Adrenal gland (tissue), 12 donors: ENCODE results near the gene PLAGL2. TPM values are rescaled to one million over a fixed set of nuclear protein-coding genes. Genes with fewer than 3 reads are reported as not detected.

Experiments used
- DNase-seq, 7 donors: peaks; one replicate each; pipeline ENCODE4 v3.0.0-alpha.2; 2019 to 2020
- H3K27ac ChIP-seq, 5 donors: fragments of 200-600 bp; sonication (generic) in 4 of 5; 1 replicate in 3 of 5; 2 replicates in 2 of 5; pipeline versions ENCODE4 v1.5.1 to v1.8.0; 2016 to 2020; ENCODE audit warnings: mild to moderate bottlenecking in 1 of 5
- H3K27me3 ChIP-seq: fragments of 200-600 bp; 2 replicates; pipeline ENCODE4 v1.8.0; 2021
- H3K36me3 ChIP-seq, 2 donors: fragments of 200-600 bp; replicated peaks in 1 of 2; 1 replicate in 1 of 2; 2 replicates in 1 of 2; pipeline versions ENCODE4 v1.5.1 to v1.8.0; 2018 to 2022
- H3K4me1 ChIP-seq, 2 donors: fragments of 200-600 bp; replicated peaks in 1 of 2; 1 replicate in 1 of 2; 2 replicates in 1 of 2; pipeline versions ENCODE4 v1.5.1 to v1.8.0; 2018 to 2021
- H3K4me3 ChIP-seq, 4 donors: fragments of 200-600 bp; sonication (generic) in 3 of 4; one replicate each; pipeline ENCODE4 v1.5.1; 2016 to 2018
- H3K9me3 ChIP-seq, 3 donors: fragments of 200-600 bp; sonication (generic) in 1 of 3; replicated peaks in 1 of 3; 1 replicate in 2 of 3; 2 replicates in 1 of 3; pipeline versions ENCODE4 v1.5.1 to v1.8.0; 2016 to 2021
- CTCF ChIP-seq, 6 experiments: fragments of 450-650 bp in 4 of 6; fragments of 200-600 bp in 2 of 6; sonication (generic) in 1 of 6; IDR thresholded peaks; 1 replicate in 5 of 6; 2 replicates in 1 of 6; pipeline versions ENCODE4 v1.5.1 to v1.8.0; 2016 to 2021; ENCODE audit warnings: antibody characterized with exemption in 6 of 6, mild to moderate bottlenecking in 2 of 6, moderate library complexity in 1 of 6
- POLR2A ChIP-seq, 2 donors: fragments of 450-650 bp; IDR thresholded peaks; one replicate each; pipeline ENCODE4 v1.6.1; 2017; ENCODE audit warnings: antibody characterized with exemption in 2 of 2, mild to moderate bottlenecking in 2 of 2, moderate library complexity in 1 of 2
- WGBS, 4 donors: extraction: QIAGEN DNeasy Blood & Tissue Kit in 2 of 4; methylation state at CpG; one replicate each; pipeline versions ENCODE4 v1.1.5 to v1.1.7; 2013 to 2017; 5-methylcytosine and 5-hydroxymethylcytosine counted together
- intact Hi-C, 2 donors: fragments of 100-400 bp; cut with DNase I; formaldehyde crosslinking; loops; one replicate each; pipeline versions ENCODE4 v1.14.1 to v1.15.0; 2022 to 2023
- polyA plus RNA-seq, 3 donors: library from polyadenylated mRNA; stranded (reverse); fragments of 200-250 nt in 2 of 3; fragments of 350-450 nt in 1 of 3; fragmentation: Illumina TruSeq in 1 of 3; extraction: RNeasy Lipid Tissue Mini Kit (QIAGEN cat#74804) in 1 of 3; gene quantifications; one replicate each; pipeline ENCODE4 v1.2.3, GENCODE V29; 2013 to 2014
- total RNA-seq, 9 donors: library from RNA; depleted of rRNA in 4 of 9; stranded (reverse); fragments of >200 nt in 4 of 9; fragments of 120-200 nt in 1 of 9; fragmentation: NEBNext Ultra II Directional in 1 of 9; extraction: Animal tissue kit (Norgen Biotek cat#: 25700) in 1 of 9; gene quantifications; one replicate each; pipeline versions ENCODE4 v1.1.0 to v1.2.4, GENCODE V29; 2013 to 2023
- donor health status: healthy with polysubstance abuse.
- donor health status: Bipolar disorder and iron deficiency.
- donor health status: DM: yes; HTN: yes; CAD: no.
- donor health status: DM: no; HTN: no; CAD: no.
- donor health status: DM: no; HTN: no; CAD: no.
- donor health status: DM: yes; HTN: yes; CAD: no.

PLAGL2 gene
- total and polyA plus RNA-seq, 12 donors = 1.3 to 7.1 (median 4.2) TPM

GRCh38 chr20:32230707-32231106 is 23.2 kb upstream of the PLAGL2 start:
- Histone ChIP-seq H3K27me3 (no peaks in the 10 kb centered on the region), H3K4me1 (no peaks in the 10 kb centered on the region), H3K9me3 (no peaks in the 10 kb centered on the region), H3K4me3 (no peak overlapping the region), H3K36me3 (peaks cover 0 to 60% of the 10 kb centered on the region in 2 donors), H3K27ac (no peak overlapping the region)
- no peak for DNase-seq
- WGBS, 4 donors = 93 to 97% (median 96%) methylated on average over 10 to 13 of the region's 13 CpGs
- intact Hi-C loops = no loop called here
- TF ChIP-seq CTCF (IDR thresholded peaks at IDR 0.05) (no peak), POLR2A (IDR thresholded peaks at IDR 0.05) (no peak)

DNA sequence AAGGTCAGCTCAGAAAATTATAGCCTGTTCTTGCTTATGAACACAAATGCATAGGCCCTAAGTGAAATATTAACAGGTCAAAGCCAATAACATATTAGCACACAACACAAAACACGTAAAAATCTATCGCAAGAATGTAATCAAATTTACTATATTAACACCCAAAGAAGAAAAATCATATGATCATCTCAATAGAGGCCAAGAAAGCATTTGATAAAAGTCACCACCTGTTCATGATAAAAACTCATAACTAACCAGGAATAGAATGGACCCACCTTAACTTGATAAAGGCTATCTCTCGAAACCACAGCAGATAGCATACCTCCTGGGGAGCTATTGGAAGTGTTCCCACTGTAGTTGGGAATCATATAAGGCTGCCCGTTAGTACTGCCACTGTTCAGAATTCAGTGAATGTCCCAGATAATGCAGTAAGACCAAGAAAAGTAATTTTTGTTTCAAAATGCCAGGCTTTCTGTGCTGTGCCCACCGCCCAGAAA is 21.8 kb upstream of the PLAGL2 start:
- no peaks in the 10 kb centered on the region for H3K4me1 ChIP-seq
- no peaks in the 10 kb centered on the region for H3K9me3 ChIP-seq
- H3K4me3 ChIP-seq = no peak overlapping the region
- DNase-seq = no peak
- intact Hi-C loops = no loop called here
- WGBS, 4 donors = 91 to 98% (median 93%) methylated on average over 5 of the region's 5 CpGs
- no peaks in the 10 kb centered on the region for H3K27me3 ChIP-seq
- TF ChIP-seq CTCF (IDR thresholded peaks at IDR 0.05) = no peak
- TF ChIP-seq POLR2A (IDR thresholded peaks at IDR 0.05) = no peak
- H3K36me3 ChIP-seq = peaks cover 0 to 53% of the 10 kb centered on the region in 2 donors
- no peak overlapping the region for H3K27ac ChIP-seq

DNA sequence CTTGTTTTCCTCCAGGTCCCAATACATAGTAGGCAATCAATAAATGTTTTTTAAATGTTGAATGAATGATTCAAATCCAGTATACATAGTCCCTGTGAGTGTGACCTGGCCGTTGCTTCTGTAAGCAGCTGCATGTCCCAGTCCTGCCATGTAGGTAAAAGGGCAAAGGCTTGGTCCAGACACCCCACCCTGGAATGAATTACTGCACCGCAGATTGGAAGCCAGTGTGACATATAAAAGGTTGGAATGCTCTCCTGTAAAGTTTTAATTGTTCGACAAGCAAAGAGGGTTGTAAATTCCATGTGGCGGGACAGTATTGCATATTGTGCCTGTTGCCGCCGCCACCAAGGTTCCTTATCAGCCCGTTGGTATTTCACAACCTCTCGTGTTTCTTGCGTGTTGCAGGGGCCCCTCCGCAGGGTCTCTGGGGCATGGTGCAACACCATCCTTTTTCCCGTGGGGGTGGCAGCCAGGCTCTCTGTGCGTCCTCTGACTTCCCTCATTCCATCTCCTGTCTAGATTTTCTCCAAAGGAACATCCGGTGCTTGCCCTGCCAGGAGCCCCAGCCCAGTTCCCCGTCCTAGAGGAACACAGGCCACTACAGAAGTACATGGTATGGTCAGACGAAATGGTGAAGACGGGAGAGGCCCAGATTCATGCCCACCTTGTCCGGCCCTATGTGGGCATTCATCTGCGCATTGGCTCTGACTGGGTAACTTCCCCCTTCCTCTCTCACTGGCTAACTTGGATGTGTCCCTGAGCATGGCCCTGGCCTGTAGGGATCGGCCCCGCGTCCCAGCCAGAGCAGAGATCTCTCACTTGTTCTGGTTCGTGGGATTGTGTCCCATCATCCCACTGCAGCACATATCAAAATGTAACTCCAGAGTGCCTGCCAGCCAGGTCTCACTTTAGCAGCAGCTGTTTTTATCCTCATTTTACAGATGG is 20.5 kb upstream of the PLAGL2 start:
- Histone ChIP-seq H3K4me1 (no peaks in the 10 kb centered on the region), H3K27me3 (no peaks in the 10 kb centered on the region), H3K36me3 (peaks cover 0 to 46% of the 10 kb centered on the region in 2 donors), H3K9me3 (no peaks in the 10 kb centered on the region), H3K4me3 (no peak overlapping the region), H3K27ac (no peak overlapping the region)
- no peak for TF ChIP-seq POLR2A (IDR thresholded peaks at IDR 0.05)
- no peak for TF ChIP-seq CTCF (IDR thresholded peaks at IDR 0.05)
- WGBS, 4 donors = 70 to 88% (median 74%) methylated on average over 22 of the region's 22 CpGs
- DNase-seq = peak in 1 of 7 donors; percentile 5
- intact Hi-C loops = no loop called here

GRCh38 chr20:32227306-32227705 is 19.8 kb upstream of the PLAGL2 start:
- DNase-seq = no peak
- intact Hi-C loops = no loop called here
- 92 to 95% (median 94%) methylated on average over 7 of the region's 7 CpGs for WGBS, 4 donors
- Histone ChIP-seq H3K36me3 (peaks cover 0 to 47% of the 10 kb centered on the region in 2 donors), H3K9me3 (no peaks in the 10 kb centered on the region), H3K27ac (no peak overlapping the region), H3K27me3 (no peaks in the 10 kb centered on the region), H3K4me3 (no peak overlapping the region), H3K4me1 (no peaks in the 10 kb centered on the region)
- TF ChIP-seq POLR2A (IDR thresholded peaks at IDR 0.05) (no peak), CTCF (IDR thresholded peaks at IDR 0.05) (no peak)
